Superior temporal gyrus (tissue), 1 donor: Measurements from ENCODE around the gene LRRC37A2.
"Not testable (repeated sequence)": the region's sequence is repeated elsewhere in the genome, so short reads cannot be mapped to it uniquely, and the experiment has no call there.

Experiments
- DNase-seq: peaks from one replicate; pipeline ENCODE4 v3.0.0-alpha.2; 2016; ENCODE audit errors: extremely low spot score

Gene LRRC37A2

GRCh38 chr17:46512168-46512567 lies at the start of gene LRRC37A2:
LRRC37A2 (plus strand) TSS chr17:46512468; CDS start chr17:46512713, 245 bp downstream.
- not testable (repeated sequence) for DNase-seq

GRCh38 chr17:46467618-46468017 lies 44.6 kb upstream of the LRRC37A2 start:
- not testable (repeated sequence) for DNase-seq

DNA sequence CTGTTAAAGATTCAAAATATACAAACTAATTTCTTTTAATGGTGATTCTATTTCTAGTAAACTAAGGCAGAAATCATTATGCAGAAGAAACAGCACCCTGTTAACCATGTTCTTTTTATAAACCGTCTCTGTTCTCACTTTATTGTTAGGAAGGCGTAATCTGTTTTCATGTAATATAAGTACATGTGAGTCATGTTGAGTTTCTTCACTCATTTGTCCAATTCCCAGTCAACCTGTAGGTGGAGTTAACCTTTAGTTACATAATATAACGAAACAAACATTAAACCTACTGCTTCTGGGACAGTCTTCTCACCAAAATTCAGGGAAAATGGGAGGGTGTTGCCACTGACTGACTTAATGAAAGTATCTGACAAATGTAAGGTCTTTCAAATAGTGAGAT lies 37.8 kb upstream of the LRRC37A2 start:
- not testable (repeated sequence) for DNase-seq

GRCh38 chr17:46475583-46475982 lies 36.7 kb upstream of the LRRC37A2 start:
- DNase-seq = not testable (repeated sequence)

DNA sequence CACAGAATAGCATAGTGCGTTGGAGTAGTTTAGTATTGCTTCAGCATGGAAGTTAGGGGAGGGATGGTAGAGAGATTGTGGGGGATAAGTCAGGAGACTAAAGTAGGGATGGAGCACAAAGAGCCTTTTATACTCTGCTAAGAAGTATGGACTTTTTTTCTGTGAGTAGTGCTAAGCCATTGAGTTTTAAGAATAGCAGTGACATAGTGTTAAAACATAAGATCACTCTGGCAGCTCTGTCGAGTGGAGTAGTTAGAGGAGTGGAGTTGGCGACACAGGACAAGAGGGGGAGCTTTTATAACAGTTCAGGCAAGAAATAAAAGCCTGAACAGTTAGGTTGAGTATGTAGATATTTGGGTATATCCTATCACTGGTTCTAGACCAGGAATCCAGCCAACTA lies 33.4 kb upstream of the LRRC37A2 start:
- not testable (repeated sequence) for DNase-seq

- DNase-seq = not testable (repeated sequence)
These were observed 31.0 kb upstream of the LRRC37A2 start for GRCh38 chr17:46481310-46481709.

DNA sequence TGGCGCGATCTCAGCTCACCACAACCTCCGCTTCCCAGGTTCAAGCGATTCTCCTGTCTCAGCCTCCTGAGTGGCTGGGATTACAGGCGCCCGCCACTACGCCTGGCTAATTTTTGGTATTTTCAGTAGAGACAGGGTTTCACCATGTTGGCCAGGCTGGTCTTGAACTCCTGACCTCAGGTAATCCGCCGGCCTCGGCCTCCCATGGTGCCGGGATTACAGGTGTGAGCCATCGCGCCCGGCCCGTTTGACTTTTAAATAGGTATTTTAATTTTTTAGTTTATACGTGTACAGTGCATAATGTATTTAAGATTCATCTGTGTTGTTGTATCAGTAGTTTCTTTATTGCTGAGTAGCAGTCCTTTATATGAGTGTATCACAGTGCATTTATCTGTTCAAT lies 20.2 kb upstream of the LRRC37A2 start:
- DNase-seq = peak; percentile 1

GRCh38 chr17:46499437-46500139 lies 12.7 kb upstream of the LRRC37A2 start:
- peak; percentile 1 for DNase-seq

- DNase-seq = not testable (repeated sequence)
These were observed 6.4 kb upstream of the LRRC37A2 start for GRCh38 chr17:46505896-46506295.

DNA sequence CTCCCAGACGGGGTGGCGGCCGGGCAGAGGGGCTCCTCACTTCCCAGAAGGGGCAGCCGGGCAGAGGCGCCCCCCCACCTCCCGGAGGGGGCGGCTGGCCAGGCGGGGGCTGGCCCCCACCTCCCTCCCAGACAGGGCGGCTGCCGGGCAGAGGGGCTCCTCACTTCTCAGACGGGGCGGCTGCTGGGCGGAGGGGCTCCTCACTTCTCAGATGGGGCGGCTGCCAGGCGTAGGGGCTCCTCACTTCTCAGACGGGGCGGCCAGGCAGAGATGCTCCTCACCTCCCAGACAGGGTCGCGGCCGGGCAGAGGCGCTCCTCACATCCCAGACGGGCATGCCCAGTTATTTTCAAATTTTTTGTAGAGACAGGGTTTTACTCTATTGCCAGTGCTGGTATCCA lies 22.4 kb downstream of the LRRC37A2 start:
- DNase-seq = not testable (repeated sequence)

- peak; percentile 2 for DNase-seq
These were observed 36.3 kb downstream of the LRRC37A2 start for GRCh38 chr17:46548607-46549006.

GRCh38 chr17:46559155-46559554 lies 46.9 kb downstream of the LRRC37A2 start:
- DNase-seq = not testable (repeated sequence)

- DNase-seq = not testable (repeated sequence)
These were observed 47.8 kb downstream of the LRRC37A2 start for GRCh38 chr17:46560048-46560447.

GRCh38 chr17:46566284-46566683 lies 54.0 kb downstream of the LRRC37A2 start:
- not testable (repeated sequence) for DNase-seq

DNA sequence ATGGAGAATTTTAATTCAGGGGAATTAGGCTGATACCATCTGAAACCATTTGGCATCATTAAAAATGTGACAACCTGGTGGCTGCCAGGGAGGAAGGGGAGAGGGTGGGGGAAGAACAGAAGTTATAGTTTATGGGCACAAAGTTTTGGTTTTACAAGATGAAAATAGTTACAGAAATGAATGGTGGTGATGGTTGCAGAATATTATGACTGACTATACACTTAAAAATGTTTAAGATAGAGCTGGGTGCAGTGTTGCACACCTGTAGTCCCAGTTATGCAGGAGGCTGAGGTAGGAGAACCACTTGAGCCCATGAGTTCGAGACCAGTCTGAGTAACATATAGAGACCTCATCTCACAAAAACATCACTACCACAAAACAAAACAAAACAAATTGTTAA lies 54.7 kb downstream of the LRRC37A2 start:
- not testable (repeated sequence) for DNase-seq

DNA sequence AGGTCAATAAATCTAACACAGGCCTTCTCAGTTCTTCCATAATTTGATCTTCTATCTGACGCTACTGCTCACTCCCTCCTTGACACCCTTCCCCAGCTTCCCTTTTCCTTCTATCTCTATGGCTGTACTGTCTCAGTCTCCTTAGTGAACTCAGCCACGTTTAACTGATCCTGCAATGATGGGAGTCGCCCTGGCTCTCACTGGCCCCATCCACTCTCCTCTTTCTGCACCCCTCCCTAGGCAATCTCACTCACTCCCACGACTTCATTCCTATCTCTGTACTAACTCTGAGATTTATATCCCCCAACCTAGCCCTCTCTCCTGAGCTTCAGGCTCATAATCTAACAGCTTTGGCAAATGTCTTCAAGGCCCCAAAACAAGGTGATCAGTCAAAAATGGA lies 59.5 kb downstream of the LRRC37A2 start:
- DNase-seq = not testable (repeated sequence)

- DNase-seq = not testable (repeated sequence)
These were observed 67.1 kb downstream of the LRRC37A2 start, which contains the start of gene ARL17A for GRCh38 chr17:46579083-46580075. ARL17A (minus strand) TSS chr17:46579691; CDS start chr17:46576322, 3,369 bp downstream.

- DNase-seq = not testable (repeated sequence)
These were observed 67.8 kb downstream of the LRRC37A2 start for GRCh38 chr17:46580082-46580481.

- not testable (repeated sequence) for DNase-seq
These were observed 73.2 kb downstream of the LRRC37A2 start for GRCh38 chr17:46585444-46585843.

DNA sequence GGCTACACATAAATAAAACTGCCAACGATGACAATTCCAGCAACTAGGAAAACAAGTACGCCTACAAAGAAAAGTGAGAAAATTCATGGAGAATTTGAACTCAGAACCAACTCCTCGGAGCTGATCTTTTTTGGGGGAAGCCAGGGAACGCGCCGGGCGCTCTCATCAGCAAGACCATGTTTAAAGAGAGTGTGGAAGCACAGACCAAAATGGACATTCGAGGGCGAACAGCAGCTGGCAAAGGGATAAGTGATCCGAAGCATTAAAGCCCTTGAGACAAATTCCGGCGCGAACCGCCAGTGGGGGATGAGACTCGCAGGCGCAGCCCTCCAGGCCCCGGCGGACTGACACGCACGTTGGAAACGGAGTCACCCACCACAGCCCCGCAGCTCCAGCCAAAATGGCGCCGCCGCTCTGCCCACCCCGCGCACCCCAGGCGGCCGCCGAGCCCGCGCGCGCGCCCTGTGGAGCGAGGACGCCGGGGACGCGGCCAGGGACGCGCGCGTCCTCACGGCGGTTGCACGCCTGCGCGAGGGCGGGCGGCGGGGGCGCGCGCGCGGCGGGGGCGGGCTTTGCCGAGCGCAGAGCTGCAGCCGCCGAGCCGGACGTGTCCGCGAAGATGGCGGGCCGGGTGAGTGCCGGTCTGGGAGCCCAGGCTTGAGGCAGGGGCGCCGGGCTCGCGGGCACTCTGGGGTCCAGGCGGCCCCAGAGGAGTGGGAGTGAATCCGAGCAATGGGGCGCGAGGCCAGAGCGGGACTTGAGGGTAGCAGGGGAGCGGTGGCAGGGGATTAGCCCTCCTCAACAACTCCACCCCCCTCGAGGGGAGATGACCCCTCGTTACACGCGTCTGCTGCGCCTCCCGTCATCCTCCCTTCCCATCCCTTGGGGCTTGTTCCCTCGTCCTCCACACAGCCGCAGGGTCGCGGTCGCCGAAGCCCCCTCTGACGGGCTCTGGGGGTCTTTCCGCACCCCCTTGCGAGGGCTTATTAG lies 78.2 kb downstream of the LRRC37A2 start, which contains the start of gene NSF:
TSS of gene NSF (plus strand) at position 513 of the 990 bp plus-strand sequence. CDS start at position 620, 107 bp downstream.
- DNase-seq = not testable (repeated sequence)

GRCh38 chr17:46591332-46591731 lies 79.1 kb downstream of the LRRC37A2 start:
- DNase-seq = not testable (repeated sequence)
